22Rv1 (cell line): ENCODE results near the gene IDS.

ENCODE experiments used
- CTCF ChIP-seq: fragments of 450-650 bp; IDR thresholded peaks from 2 replicates; pipeline ENCODE4 v1.5.1; 2017; ENCODE audit warnings: mild to moderate bottlenecking
- ZFX ChIP-seq: fragments of 450-650 bp; IDR thresholded peaks from 2 replicates; pipeline ENCODE4 v1.6.1; 2017; ENCODE audit warnings: antibody characterized with exemption, borderline replicate concordance

- no peak for TF ChIP-seq CTCF
- TF ChIP-seq ZFX: no peak
Observed at GRCh38 chrX:149497054-149497453, 8.1 kb downstream of the IDS start.
